HS-27A (cell line): ENCODE results near the gene METTL8.
A peak's percentile ranks its signal among the peaks of the same experiment; 100 is the strongest.
"Not testable (repeated sequence)": the region's sequence is repeated elsewhere in the genome, so short reads cannot be mapped to it uniquely, and the experiment has no call there.

Experiments used
- DNase-seq: peaks from one replicate; pipeline ENCODE4 v3.0.0-alpha.2; 2012; ENCODE audit warnings: low read depth, missing footprints

Gene METTL8

DNA sequence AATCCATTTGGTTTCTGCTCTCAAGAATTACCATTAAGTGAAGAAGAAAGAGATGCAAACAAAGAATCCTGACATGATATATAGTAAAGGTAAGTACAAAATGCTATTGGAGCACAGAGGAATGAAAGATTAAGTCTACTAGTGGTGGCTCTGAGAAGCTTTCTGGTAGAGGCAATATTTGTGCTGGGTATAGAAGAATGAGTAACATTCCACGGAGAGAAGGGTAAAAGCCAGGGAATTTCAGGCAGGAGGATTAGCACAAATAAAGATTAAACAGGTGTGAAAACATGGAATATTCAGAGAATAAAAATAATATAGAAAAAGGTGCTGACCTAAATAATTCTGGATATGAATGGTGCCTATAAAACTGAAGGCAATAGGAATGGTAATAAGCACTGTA is 31.8 kb downstream of the METTL8 start:
- no peak for DNase-seq

- no peak for DNase-seq
Measured at GRCh38 chr2:171400395-171400794, 33.4 kb downstream of the METTL8 start.

- no peak for DNase-seq
Measured at GRCh38 chr2:171399292-171399691, 34.5 kb downstream of the METTL8 start.

DNA sequence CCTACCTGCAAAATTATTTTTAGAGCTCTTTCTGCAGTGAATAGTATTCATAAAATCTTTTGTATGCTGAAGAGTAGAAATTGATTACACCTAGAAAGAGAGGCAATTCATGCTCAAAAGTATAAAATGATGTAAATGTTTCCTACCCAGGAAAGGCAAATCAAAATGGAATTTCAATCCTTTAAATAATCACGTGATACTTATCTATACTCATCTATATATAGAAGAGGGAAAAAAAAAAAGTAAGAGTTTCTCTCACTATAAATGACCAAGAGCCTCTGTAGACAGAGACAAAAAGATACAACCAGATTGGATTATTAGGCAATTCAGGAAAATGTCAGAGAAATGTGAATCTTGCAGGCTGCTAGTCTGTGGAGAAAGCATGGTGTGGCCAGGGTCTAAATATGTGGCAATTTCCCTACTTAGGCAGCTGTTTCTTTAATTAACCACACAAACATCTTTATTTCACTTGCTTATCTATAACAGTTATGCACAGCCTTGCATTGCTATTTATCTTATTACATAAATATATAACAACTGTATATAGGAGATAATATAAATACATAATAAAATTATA is 39.5 kb downstream of the METTL8 start:
- no peak for DNase-seq

- DNase-seq, result no peak
Measured at GRCh38 chr2:171393487-171393886, 40.3 kb downstream of the METTL8 start.

DNA sequence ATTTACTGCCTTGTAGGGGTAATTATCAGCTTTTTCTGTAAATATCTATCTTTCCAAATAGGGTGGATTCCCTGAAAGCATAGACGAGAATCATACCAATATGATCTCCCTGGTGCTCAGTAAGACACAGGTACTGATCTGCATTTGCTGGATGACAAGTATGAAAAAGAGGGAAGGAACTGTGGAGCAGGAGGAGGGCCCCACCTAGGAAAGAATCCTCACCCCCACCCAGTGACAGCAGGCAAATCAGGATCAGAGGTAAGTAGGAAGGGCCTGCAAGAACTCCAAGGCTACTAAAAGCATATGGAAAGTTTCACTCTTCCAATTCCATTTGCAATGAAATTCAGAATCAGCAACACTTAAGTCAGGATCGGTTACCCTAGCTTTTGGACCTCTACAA is 42.3 kb downstream of the METTL8 start:
- no peak for DNase-seq

DNA sequence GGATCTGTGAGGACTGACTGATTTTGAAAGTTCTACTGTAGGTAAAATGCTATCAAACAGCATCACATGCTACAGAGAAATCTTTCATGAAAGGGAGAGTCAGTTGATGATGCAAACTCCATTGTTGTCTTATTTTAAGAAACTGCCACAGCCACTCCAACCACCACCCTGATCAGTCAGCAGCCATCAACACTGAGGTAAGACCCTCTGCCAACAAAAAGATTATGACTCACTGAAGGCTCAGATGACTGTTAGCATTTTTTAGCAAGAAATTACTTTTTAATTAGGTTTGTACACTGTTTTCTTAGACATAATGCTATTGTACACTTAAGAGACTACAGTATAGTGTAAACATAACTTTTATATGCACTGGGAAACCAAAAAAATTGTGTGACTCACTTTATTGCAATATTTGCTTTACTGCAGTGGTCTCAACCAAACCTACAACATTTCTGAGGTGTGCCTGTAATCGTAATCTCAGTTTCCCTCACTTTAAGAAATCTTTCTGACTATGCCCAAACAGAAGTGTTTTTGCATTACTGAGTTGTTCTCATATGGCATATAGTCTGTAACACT is 42.8 kb downstream of the METTL8 start:
- DNase-seq, result no peak

DNA sequence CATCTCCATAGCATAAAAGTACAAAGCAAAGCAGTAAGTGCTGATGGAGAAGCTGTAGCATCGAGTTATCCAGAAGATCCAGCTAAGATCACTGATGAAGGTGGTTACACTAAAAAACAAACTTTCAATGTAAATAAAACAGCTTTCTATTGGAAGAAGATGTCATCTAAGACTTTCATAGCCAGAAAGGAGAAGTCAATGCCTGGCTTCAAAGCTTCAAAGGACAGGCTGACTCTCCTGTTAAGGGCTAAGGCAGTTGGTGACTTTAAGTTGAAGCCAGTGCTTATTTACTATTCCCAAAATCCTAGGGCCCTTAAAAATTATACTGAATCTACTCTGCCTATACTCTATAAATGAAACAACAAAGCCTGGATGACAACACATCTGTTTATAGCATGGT is 44.0 kb downstream of the METTL8 start:
- DNase-seq, result no peak

- DNase-seq, result no peak
Measured at GRCh38 chr2:171389325-171389724, 44.5 kb downstream of the METTL8 start.

DNA sequence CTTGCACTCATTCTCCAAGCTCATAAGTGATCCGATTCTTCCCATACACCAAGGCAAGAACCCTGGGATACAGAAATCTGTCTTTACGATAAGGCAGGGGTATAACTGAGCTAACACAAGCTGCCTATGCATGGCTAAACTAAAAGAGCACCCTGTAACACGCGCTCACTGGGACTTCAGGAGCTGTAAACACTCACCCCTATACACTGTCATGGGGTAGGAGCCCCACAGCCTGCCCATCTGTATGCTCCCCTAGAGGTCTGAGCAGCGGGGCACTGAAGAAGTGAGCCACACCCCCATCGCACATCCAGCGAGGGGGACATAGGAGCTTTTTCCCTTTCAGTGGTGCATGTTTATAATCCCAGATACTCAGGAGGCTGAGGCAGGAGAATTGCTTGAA is 46.7 kb downstream of the METTL8 start:
- DNase-seq, result no peak

GRCh38 chr2:171386627-171387026 is 47.2 kb downstream of the METTL8 start:
- no peak for DNase-seq

DNA sequence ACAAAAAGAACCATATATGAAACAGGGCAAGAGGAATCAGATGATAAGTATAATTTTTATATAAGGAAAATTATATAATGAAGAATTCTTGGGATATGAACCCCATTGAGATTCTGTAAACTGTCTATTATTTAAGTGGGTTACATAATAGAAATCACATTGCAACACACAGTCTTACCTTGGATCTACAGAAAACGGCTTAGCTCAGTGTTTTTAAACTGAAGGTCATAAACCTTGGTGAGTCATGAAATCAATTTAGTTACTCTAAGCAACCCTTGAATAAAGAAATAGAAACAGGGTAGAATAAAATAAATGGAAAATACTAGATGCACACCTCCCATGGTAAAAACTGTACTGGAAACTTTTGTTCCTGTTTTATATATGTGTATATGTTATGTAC is 50.7 kb downstream of the METTL8 start:
- DNase-seq, result no peak

DNA sequence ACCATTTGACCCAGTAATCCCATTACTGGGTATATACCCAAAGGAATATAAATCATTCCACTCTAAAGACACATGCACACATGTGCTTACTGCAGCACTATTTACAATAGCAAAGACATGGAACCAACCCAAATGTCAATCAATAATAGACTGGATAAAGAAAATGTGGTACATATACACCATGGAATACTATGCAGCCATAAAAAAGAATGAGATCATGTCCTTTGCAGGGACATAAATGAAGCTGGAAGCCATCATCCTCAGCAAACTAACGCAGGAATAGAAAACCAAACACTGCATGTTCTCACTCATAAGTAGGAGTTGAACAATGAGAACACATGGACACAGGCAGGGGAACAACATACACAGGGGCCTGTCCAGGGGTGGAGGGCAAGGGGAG is 51.6 kb downstream of the METTL8 start:
- not testable (repeated sequence) for DNase-seq

GRCh38 chr2:171377852-171378251 is 55.9 kb downstream of the METTL8 start:
- not testable (repeated sequence) for DNase-seq

DNA sequence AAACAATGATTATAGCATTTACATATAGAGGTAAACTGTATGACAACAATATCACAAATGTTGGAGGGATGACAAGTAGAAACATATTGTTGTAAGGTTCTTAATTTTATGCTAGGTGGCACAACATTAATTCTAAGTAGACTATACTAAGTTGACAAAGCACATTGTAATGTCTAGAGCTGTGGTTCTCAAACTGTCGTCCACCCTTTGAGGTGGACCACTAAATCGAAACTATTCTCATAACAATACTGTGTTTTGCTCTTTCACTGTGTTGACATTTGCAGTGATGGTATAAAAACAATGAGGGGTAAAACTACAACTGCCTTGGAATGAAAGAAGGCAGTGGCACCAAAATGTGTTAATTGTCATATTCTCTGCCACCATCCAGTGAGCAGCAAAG is 66.1 kb downstream of the METTL8 start:
- no peak for DNase-seq

DNA sequence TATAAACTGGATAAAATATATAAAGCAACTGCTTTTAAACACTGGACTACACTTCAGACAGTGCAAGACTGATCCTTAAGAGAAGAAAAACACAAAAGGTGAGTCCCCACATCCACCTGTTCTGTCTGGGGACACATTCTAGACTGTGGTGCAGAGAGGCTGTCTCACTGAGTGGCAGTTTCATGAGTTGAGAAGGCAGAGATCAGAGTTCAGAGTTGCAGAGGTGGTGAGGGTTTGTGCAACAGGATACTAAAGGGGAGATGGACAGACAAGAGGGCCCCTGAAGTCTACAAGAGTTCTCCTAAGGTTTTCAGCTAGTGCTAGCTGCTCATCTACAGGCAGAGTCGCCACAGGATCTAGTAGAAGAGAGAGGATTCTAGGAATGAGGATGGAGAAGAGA is 68.0 kb downstream of the METTL8 start:
- no peak for DNase-seq

DNA sequence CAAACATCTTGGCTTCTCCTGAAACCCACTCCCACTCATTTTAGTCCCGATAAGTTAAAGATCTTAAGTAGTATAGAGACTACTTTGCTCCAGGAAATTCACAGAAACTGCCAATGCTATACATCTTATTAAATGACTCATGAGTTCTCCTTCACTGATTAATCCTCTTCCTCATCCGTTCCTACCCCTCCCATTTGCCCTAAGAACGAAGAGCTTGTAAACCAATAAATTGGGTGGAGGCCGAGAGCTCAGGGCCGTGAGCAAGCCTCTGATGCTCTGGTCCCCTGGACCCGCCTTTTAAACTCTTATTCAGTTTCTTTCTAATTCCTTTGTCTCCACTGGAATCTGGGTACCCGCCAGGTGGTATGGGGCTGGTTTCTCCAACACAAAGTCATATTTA is 68.6 kb downstream of the METTL8 start:
- DNase-seq, result no peak

GRCh38 chr2:171362396-171362795 is 71.4 kb downstream of the METTL8 start:
- DNase-seq, result no peak

- DNase-seq, result no peak
Measured at GRCh38 chr2:171360905-171361304, 72.9 kb downstream of the METTL8 start.

- DNase-seq, result not testable (repeated sequence)
Measured at GRCh38 chr2:171353746-171354145, 80.0 kb downstream of the METTL8 start.

- no peak for DNase-seq
Measured at GRCh38 chr2:171348056-171348455, 85.7 kb downstream of the METTL8 start.

GRCh38 chr2:171347591-171348032 is 86.2 kb downstream of the METTL8 start:
- peak; percentile 67 for DNase-seq

DNA sequence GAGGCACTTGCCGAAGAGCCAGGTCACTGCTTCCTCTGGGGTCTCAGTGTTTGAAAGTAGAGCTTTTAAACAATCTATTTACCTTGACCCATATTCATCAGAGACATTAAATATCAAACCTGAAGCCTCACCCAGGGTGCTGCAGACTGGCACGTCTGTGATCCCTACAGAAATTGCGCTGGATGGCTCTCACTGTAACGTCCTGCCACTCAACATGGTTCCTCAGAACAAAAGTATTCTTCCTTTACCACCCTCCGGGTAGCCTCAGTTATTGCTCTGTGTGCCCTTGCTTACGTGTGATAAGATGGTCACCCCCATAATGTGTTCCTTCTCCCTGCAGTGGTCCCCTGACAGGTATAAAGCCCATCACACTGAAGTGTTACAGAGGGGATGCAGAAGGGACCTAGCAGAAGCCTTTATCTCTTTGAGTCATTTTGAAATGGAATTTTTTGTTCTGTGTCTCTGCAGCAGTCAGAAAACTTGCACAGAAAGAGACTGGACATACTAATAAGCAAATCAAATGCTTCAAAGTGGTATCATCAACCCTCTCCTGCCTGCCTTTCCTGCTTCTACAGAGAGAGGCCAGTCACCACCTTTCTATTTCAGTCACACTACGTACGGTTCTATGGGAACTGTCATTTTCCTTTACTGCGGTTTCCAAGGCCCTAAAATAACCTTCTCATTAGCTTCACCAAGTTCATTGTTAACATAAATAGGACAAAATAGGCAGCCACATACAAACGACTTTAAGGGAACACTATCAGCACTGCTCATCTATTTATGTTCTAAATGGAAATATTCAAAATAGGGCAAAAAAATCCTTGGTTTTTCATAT is 86.8 kb downstream of the METTL8 start:
- no peak for DNase-seq
